Skin epidermis (tissue), 12 donors: Measurements from ENCODE around the gene BACH2.
"Not testable (repeated sequence)": the region's sequence is repeated elsewhere in the genome, so short reads cannot be mapped to it uniquely, and the experiment has no call there.

Experiments
- H3K27ac ChIP-seq, 21 experiments: fragments of 200-600 bp; sonication (generic) in 11 of 21; one replicate each; pipeline ENCODE4 v1.5.0; 2020; ENCODE audit warnings: mild to moderate bottlenecking in 3 of 21, inconsistent platforms in 2 of 21, moderate library complexity in 2 of 21
- H3K4me3 ChIP-seq, 7 experiments: fragments of 200-600 bp; sonication (generic) in 2 of 7; one replicate each; pipeline ENCODE4 v1.5.0; 2020; ENCODE audit warnings: inconsistent platforms in 2 of 7, mild to moderate bottlenecking in 2 of 7, moderate library complexity in 1 of 7

BACH2 gene

GRCh38 chr6:90285042-90285481 lies 11.6 kb downstream of the BACH2 start:
- Histone ChIP-seq H3K27ac (peak overlapping the region in 13 of 21 experiments; percentile 0 to 73 (median 40)), H3K4me3 (peak overlapping the region in 4 of 7 experiments; percentile 8 to 20 (median 18))

- H3K27ac ChIP-seq: peak overlapping the region in 14 of 21 experiments; percentile 0 to 73 (median 40)
These were observed 12.2 kb downstream of the BACH2 start for GRCh38 chr6:90284236-90285041.

GRCh38 chr6:90282265-90282664 lies 14.4 kb downstream of the BACH2 start:
- not testable (repeated sequence) for H3K4me3 ChIP-seq, H3K27ac ChIP-seq

More at GRCh38 chr6:90284236-90285041, 12.2 kb downstream of the BACH2 start:
- H3K4me3 ChIP-seq: peak overlapping the region in 4 of 7 experiments; percentile 11 to 20 (median 18)

- Histone ChIP-seq H3K4me3 (no peak overlapping the region), H3K27ac (no peak overlapping the region)
These were observed 18.5 kb downstream of the BACH2 start for GRCh38 chr6:90278129-90278528.

- Histone ChIP-seq H3K27ac (no peak overlapping the region), H3K4me3 (no peak overlapping the region)
These were observed 19.2 kb downstream of the BACH2 start for GRCh38 chr6:90277302-90278011.

- H3K27ac ChIP-seq: peak overlapping the region in 3 of 21 experiments; percentile 1 to 66 (median 21)
- H3K4me3 ChIP-seq: no peak overlapping the region
These were observed 22.1 kb downstream of the BACH2 start for GRCh38 chr6:90274451-90275030.

- H3K27ac ChIP-seq: no peak overlapping the region
- H3K4me3 ChIP-seq: no peak overlapping the region
These were observed 22.8 kb downstream of the BACH2 start for GRCh38 chr6:90273863-90274262.

GRCh38 chr6:90272895-90273294 lies 23.7 kb downstream of the BACH2 start:
- Histone ChIP-seq H3K27ac (no peak overlapping the region), H3K4me3 (no peak overlapping the region)

- Histone ChIP-seq H3K4me3 (no peak overlapping the region), H3K27ac (no peak overlapping the region)
These were observed 24.8 kb downstream of the BACH2 start for GRCh38 chr6:90271831-90272230.

- no peak overlapping the region for H3K4me3 ChIP-seq
- no peak overlapping the region for H3K27ac ChIP-seq
These were observed 27.3 kb downstream of the BACH2 start for GRCh38 chr6:90269334-90269733.

GRCh38 chr6:90268178-90268577 lies 28.5 kb downstream of the BACH2 start:
- no peak overlapping the region for H3K27ac ChIP-seq
- no peak overlapping the region for H3K4me3 ChIP-seq

- H3K4me3 ChIP-seq: no peak overlapping the region
- no peak overlapping the region for H3K27ac ChIP-seq
These were observed 29.6 kb downstream of the BACH2 start for GRCh38 chr6:90266905-90267621.

- H3K27ac ChIP-seq: peak overlapping the region in 1 of 21 experiments; percentile 2
- no peak overlapping the region for H3K4me3 ChIP-seq
These were observed 32.1 kb downstream of the BACH2 start for GRCh38 chr6:90264561-90264960.

GRCh38 chr6:90263633-90264032 lies 33.0 kb downstream of the BACH2 start:
- no peak overlapping the region for H3K4me3 ChIP-seq
- H3K27ac ChIP-seq: no peak overlapping the region

GRCh38 chr6:90261801-90262200 lies 34.8 kb downstream of the BACH2 start:
- no peak overlapping the region for H3K27ac ChIP-seq
- H3K4me3 ChIP-seq: no peak overlapping the region

- H3K4me3 ChIP-seq: no peak overlapping the region
- no peak overlapping the region for H3K27ac ChIP-seq
These were observed 39.2 kb downstream of the BACH2 start for GRCh38 chr6:90257486-90257738.

GRCh38 chr6:90256698-90257485 lies 39.8 kb downstream of the BACH2 start:
- H3K27ac ChIP-seq: no peak overlapping the region
- H3K4me3 ChIP-seq: no peak overlapping the region

GRCh38 chr6:90253631-90254030 lies 43.0 kb downstream of the BACH2 start:
- no peak overlapping the region for H3K4me3 ChIP-seq

GRCh38 chr6:90251295-90251992 lies 45.2 kb downstream of the BACH2 start:
- H3K4me3 ChIP-seq: no peak overlapping the region
- no peak overlapping the region for H3K27ac ChIP-seq

More at GRCh38 chr6:90253631-90254030, 43.0 kb downstream of the BACH2 start:
- no peak overlapping the region for H3K27ac ChIP-seq
